Heart left ventricle (tissue), 13 donors: Measurements from ENCODE around the gene FAM50B.

Experiments
- POLR2A ChIP-seq, 2 donors: fragments of 450-650 bp; IDR thresholded peaks; one replicate each; pipeline ENCODE4 v1.6.1; 2017; ENCODE audit warnings: antibody characterized with exemption in 2 of 2, mild to moderate bottlenecking in 2 of 2, moderate library complexity in 2 of 2
- TF ChIP-seq, protein P1 (sequence below), 12 donors: fragments of 200-600 bp; sonication (generic) in 4 of 12; IDR thresholded peaks; one replicate each; pipeline versions ENCODE4 v1.5.0 to v1.8.0; 2018 to 2022; ENCODE audit warnings: antibody characterized with exemption in 12 of 12, mild to moderate bottlenecking in 5 of 12
- donor health status: ischemic (EF 13 %, LVEDD 7.1; RV severe dilation, severe dysfunction).
- donor health status: DM: no; HTN: yes; CAD: no.
- donor health status: DM: no; HTN: no; CAD: no.
- donor health status: ischemic (EF 25% LVEDD 6.9; RV normal size, moderate dysfunction).
- donor health status: ischemic (EF 25% LVEDD 5.7; RV mildly dilated, moderate dysfunction).
- donor health status: ischemic (EF 35%, LVEDD 5.7; RV mildly dilated, moderate dysfunction).
- donor health status: nonischemic (EF 11% LVEDD 7.7; RV severe dilation, severe dysfunction).
- donor health status: DM: yes; HTN: yes; CAD: no.
- donor health status: PGD.
- donor health status: ischemic (EF 29% LVEDD 5.4; RV normal size, mild dysfunction).
- donor health status: nonischemic (EF 23%, LVEDD 6.1; RV moderate dilation, normal function).

DNA sequence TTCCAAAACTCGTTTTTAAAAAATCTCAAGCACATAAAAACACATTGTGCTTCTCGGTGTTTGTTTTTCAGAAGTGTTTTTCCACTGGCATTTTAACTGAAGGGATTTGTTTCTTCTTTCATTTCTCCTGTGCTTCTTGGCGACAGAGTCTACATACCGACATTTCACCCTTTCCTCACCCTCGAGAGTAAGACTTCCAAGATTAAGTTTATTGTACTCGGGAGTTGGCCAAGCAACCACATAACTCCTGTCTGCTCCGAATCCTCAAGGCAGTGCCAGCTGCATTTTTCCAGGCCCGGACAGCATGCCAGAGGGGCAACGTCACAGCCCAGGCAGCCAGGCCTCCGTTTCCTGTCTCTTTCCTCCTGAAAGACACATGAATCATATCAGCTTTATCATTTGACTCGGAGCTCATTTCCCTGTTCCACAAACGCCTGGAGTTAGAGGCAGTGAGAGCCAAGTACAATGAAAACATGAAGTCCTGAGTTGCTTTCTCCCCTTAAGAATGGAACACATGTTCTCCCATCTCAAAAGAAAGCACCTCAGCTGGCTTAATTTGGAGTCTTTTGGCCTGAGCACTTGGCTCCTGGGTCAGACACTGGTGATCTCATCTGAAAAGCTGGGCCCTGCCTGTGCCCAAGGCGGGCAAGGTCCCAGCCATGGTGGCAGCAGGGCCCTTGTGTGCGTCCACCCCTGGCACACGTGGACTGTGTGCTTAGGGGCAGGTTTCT, 23.2 kb upstream of the FAM50B start:
- peak in 1 of 2 donors; percentile 30 for TF ChIP-seq POLR2A (IDR thresholded peaks at IDR 0.05)
- TF ChIP-seq, protein P1, sequence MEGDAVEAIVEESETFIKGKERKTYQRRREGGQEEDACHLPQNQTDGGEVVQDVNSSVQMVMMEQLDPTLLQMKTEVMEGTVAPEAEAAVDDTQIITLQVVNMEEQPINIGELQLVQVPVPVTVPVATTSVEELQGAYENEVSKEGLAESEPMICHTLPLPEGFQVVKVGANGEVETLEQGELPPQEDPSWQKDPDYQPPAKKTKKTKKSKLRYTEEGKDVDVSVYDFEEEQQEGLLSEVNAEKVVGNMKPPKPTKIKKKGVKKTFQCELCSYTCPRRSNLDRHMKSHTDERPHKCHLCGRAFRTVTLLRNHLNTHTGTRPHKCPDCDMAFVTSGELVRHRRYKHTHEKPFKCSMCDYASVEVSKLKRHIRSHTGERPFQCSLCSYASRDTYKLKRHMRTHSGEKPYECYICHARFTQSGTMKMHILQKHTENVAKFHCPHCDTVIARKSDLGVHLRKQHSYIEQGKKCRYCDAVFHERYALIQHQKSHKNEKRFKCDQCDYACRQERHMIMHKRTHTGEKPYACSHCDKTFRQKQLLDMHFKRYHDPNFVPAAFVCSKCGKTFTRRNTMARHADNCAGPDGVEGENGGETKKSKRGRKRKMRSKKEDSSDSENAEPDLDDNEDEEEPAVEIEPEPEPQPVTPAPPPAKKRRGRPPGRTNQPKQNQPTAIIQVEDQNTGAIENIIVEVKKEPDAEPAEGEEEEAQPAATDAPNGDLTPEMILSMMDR (IDR thresholded peaks at IDR 0.05): no peak
